ENCODE results near the gene HYAL3. TPM values are rescaled to one million over a fixed set of nuclear protein-coding genes. Genes with fewer than 3 reads are reported as not detected.

The HYAL3 gene
- total and polyA plus RNA-seq, 10 of the 15 experiments (the other 5 are each of a cell fraction or from before 2014, with no cell fraction given), result 0.37 to 4.2 (median 2.8) TPM

GRCh38 chr3:50345008-50345407 is 45.8 kb upstream of the HYAL3 start:
- intact Hi-C loops (cut with micrococcal nuclease; ENCODE audit: unreplicated experiment) (no loop called here), in situ Hi-C loops (cut with MboI) (loop anchor here (5.0 kb wide), 1 partner anchor 202 kb away; no protein-coding TSS in a partner anchor)
- ChIA-PET RAD21 (ENCODE audit: unreplicated experiment) (no interaction called here), SMC1A (ENCODE audit: uncharacterized antibody, unreplicated experiment) (no interaction called here), POLR2A (interaction anchor here (0.7 to 1.3 kb wide), 3 partner anchors 8 to 169 kb away, joined by 3 read pairs; no protein-coding TSS in a partner anchor), CTCF (interaction anchor here (0.9 to 1.6 kb wide), 6 partner anchors 8 to 268 kb away, joined by 3 to 4 read pairs (median 3); no protein-coding TSS in a partner anchor)
- Histone ChIP-seq H3K27ac (ENCODE audit: control insufficient read depth, insufficient read depth) (no peak overlapping the region), H3K79me2 (ENCODE audit: control insufficient read depth, insufficient read depth, low read length) (peaks cover 13% of the 10 kb centered on the region), H3K4me3 (peak overlapping the region; percentile 58; the same call in 1 of the 2 replicates), H3K4me1 (ENCODE audit: control insufficient read depth, insufficient read depth, low read length) (peaks cover 16% of the 10 kb centered on the region), H2AFZ (ENCODE audit: control insufficient read depth, low read depth, low read length) (no peak overlapping the region), H3K4me2 (ENCODE audit: control insufficient read depth, insufficient read depth) (no peak overlapping the region; the same call in 1 of the 2 replicates), H4K20me1 (ENCODE audit: control insufficient read depth, insufficient read depth) (no peaks in the 10 kb centered on the region), H3K9me3 (replicated peaks; ENCODE audit: control insufficient read depth, insufficient read depth, low read length) (no peaks in the 10 kb centered on the region), H3K36me3 (ENCODE audit: control insufficient read depth in 2 of 2, insufficient read depth in 2 of 2, low read length in 1 of 2) (peaks cover 0 to 5% of the 10 kb centered on the region in 2 experiments; a peak in 1 of 4 replicates), H3K27me3 (replicated peaks in 1 of 2; ENCODE audit: control insufficient read depth in 2 of 2, insufficient read depth in 2 of 2, low read length in 1 of 2) (no peaks in the 10 kb centered on the region), H3K9ac (ENCODE audit: control insufficient read depth, insufficient read depth, low read length) (no peak overlapping the region)
- 62% methylated on average over 6 of the region's 8 CpGs for WGBS (ENCODE audit: insufficient coverage, insufficient replicate concordance, low lambda C conversion rate, missing lambda C conversion rate)
- FAIRE-seq, result no peak
- DNase-seq (ENCODE audit: low read depth, low spot score), result no peak
- no TSS peak for BruUV-seq (replicated peaks)
- no peak for TF ChIP-seq SMC3 (IDR thresholded peaks at IDR 0.05; ENCODE audit: borderline replicate concordance, low read length)
- no peak for TF ChIP-seq CREB1 (IDR thresholded peaks at IDR 0.05; ENCODE audit: low read depth)
- TF ChIP-seq, protein P1, sequence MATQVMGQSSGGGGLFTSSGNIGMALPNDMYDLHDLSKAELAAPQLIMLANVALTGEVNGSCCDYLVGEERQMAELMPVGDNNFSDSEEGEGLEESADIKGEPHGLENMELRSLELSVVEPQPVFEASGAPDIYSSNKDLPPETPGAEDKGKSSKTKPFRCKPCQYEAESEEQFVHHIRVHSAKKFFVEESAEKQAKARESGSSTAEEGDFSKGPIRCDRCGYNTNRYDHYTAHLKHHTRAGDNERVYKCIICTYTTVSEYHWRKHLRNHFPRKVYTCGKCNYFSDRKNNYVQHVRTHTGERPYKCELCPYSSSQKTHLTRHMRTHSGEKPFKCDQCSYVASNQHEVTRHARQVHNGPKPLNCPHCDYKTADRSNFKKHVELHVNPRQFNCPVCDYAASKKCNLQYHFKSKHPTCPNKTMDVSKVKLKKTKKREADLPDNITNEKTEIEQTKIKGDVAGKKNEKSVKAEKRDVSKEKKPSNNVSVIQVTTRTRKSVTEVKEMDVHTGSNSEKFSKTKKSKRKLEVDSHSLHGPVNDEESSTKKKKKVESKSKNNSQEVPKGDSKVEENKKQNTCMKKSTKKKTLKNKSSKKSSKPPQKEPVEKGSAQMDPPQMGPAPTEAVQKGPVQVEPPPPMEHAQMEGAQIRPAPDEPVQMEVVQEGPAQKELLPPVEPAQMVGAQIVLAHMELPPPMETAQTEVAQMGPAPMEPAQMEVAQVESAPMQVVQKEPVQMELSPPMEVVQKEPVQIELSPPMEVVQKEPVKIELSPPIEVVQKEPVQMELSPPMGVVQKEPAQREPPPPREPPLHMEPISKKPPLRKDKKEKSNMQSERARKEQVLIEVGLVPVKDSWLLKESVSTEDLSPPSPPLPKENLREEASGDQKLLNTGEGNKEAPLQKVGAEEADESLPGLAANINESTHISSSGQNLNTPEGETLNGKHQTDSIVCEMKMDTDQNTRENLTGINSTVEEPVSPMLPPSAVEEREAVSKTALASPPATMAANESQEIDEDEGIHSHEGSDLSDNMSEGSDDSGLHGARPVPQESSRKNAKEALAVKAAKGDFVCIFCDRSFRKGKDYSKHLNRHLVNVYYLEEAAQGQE (IDR thresholded peaks at IDR 0.05; ENCODE audit: low read depth, low read length), result no peak
- no peak for TF ChIP-seq HDGF (IDR thresholded peaks at IDR 0.05)
- TF ChIP-seq, protein P2, sequence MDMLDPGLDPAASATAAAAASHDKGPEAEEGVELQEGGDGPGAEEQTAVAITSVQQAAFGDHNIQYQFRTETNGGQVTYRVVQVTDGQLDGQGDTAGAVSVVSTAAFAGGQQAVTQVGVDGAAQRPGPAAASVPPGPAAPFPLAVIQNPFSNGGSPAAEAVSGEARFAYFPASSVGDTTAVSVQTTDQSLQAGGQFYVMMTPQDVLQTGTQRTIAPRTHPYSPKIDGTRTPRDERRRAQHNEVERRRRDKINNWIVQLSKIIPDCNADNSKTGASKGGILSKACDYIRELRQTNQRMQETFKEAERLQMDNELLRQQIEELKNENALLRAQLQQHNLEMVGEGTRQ (IDR thresholded peaks at IDR 0.05; ENCODE audit: borderline replicate concordance, low read depth, low read length), result no peak
- no peak for TF ChIP-seq ZBED1 (IDR thresholded peaks at IDR 0.05; ENCODE audit: borderline replicate concordance)
- TF ChIP-seq TARDBP (IDR thresholded peaks at IDR 0.05; ENCODE audit: borderline replicate concordance), result no peak
- no peak for TF ChIP-seq MEF2B (IDR thresholded peaks at IDR 0.05; ENCODE audit: partially characterized antibody, poor library complexity, severe bottlenecking)
- TF ChIP-seq NKRF (conservative IDR thresholded peaks at IDR 0.05), result no peak
- TF ChIP-seq SMAD1 (IDR thresholded peaks at IDR 0.05; ENCODE audit: low read depth, partially characterized antibody), result no peak
- no peak for TF ChIP-seq POU2F2 (IDR thresholded peaks at IDR 0.05; ENCODE audit: borderline replicate concordance, low read depth, low read length)
- no peak for ATAC-seq

All from GM12878 (cell line).